Measurements from ENCODE around the gene CD28.

The CD28 gene

GRCh38 chr2:203715744-203716143, 9.3 kb downstream of the CD28 start:
- DNase-seq (ENCODE audit: low read depth) = no peak

- DNase-seq (ENCODE audit: low read depth) = no peak
These were observed 11.6 kb downstream of the CD28 start for GRCh38 chr2:203718087-203718486.

- no peak for DNase-seq (ENCODE audit: low read depth)
These were observed 13.3 kb downstream of the CD28 start for GRCh38 chr2:203719456-203720410.

GRCh38 chr2:203720915-203721672, 14.7 kb downstream of the CD28 start:
- no peak for DNase-seq (ENCODE audit: low read depth)

GRCh38 chr2:203721781-203722300, 15.4 kb downstream of the CD28 start:
- no peak for DNase-seq (ENCODE audit: low read depth)

- DNase-seq (ENCODE audit: low read depth) = no peak
These were observed 16.0 kb downstream of the CD28 start for GRCh38 chr2:203722411-203722810.

- DNase-seq (ENCODE audit: low read depth) = no peak
These were observed 21.9 kb downstream of the CD28 start for GRCh38 chr2:203728321-203728720.

- DNase-seq (ENCODE audit: low read depth) = no peak
These were observed 23.8 kb downstream of the CD28 start for GRCh38 chr2:203730076-203730729.

GRCh38 chr2:203730883-203731282, 24.4 kb downstream of the CD28 start:
- DNase-seq (ENCODE audit: low read depth) = no peak

- DNase-seq (ENCODE audit: low read depth) = no peak
These were observed 25.9 kb downstream of the CD28 start for GRCh38 chr2:203732092-203732952.

- DNase-seq (ENCODE audit: low read depth) = no peak
These were observed 26.6 kb downstream of the CD28 start for GRCh38 chr2:203732953-203733510.

- no peak for DNase-seq (ENCODE audit: low read depth)
These were observed 27.2 kb downstream of the CD28 start for GRCh38 chr2:203733684-203734083.

- no peak for DNase-seq (ENCODE audit: low read depth)
These were observed 28.0 kb downstream of the CD28 start for GRCh38 chr2:203734276-203734983.

GRCh38 chr2:203737360-203737759, 30.9 kb downstream of the CD28 start:
- DNase-seq (ENCODE audit: low read depth) = no peak

GRCh38 chr2:203739351-203739750, 32.9 kb downstream of the CD28 start:
- no peak for DNase-seq (ENCODE audit: low read depth)

- no peak for DNase-seq (ENCODE audit: low read depth)
These were observed 34.4 kb downstream of the CD28 start for GRCh38 chr2:203740871-203741281.

- no peak for DNase-seq (ENCODE audit: low read depth)
These were observed 35.1 kb downstream of the CD28 start for GRCh38 chr2:203741566-203741965.

- no peak for DNase-seq (ENCODE audit: low read depth)
These were observed 37.1 kb downstream of the CD28 start for GRCh38 chr2:203743441-203743981.

- DNase-seq (ENCODE audit: low read depth) = no peak
These were observed 37.7 kb downstream of the CD28 start for GRCh38 chr2:203744091-203744490.

GRCh38 chr2:203745267-203745666, 38.8 kb downstream of the CD28 start:
- no peak for DNase-seq (ENCODE audit: low read depth)

All from stimulated activated CD8-positive, alpha-beta memory T cell treated with anti-CD3 and anti-CD28 coated beads, Interleukin-15, amount 100 ng/mL, for 24 hours (primary cell).